Tibial nerve (tissue), 3 donors: Measurements from ENCODE around the gene CCNL1.

Source experiments
- POLR2A ChIP-seq, 2 donors: fragments of 450-650 bp; IDR thresholded peaks; one replicate each; pipeline ENCODE4 v1.6.1; 2017; ENCODE audit warnings: antibody characterized with exemption in 2 of 2, mild to moderate bottlenecking in 2 of 2, moderate library complexity in 2 of 2
- TF ChIP-seq, protein P1 (sequence below), 5 experiments: fragments of 200-600 bp in 3 of 5; fragments of 450-650 bp in 2 of 5; sonication (generic) in 3 of 5; IDR thresholded peaks; one replicate each; pipeline ENCODE4 v1.5.1; 2016 to 2019; ENCODE audit warnings: antibody characterized with exemption in 5 of 5, mild to moderate bottlenecking in 3 of 5, moderate library complexity in 2 of 5

DNA sequence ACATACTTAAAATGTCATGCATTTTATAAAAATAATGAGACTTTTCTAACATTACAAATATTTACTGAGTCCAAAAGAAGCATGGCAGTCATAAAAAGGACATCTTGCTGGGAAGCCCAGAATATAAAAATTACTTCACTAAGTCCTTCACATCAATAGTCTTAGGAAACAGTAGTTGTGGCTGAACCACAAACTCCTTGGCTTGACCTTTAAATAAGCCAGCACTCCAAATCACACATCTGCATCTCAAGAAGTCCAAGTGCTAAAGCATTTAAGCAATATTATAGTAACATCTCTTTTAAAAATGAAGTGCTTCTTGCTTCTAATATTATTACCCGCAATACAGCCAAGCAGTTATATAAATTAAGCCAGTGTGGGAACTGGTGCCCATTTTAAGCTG lies 8.8 kb downstream of the CCNL1 start:
- TF ChIP-seq, protein P1, sequence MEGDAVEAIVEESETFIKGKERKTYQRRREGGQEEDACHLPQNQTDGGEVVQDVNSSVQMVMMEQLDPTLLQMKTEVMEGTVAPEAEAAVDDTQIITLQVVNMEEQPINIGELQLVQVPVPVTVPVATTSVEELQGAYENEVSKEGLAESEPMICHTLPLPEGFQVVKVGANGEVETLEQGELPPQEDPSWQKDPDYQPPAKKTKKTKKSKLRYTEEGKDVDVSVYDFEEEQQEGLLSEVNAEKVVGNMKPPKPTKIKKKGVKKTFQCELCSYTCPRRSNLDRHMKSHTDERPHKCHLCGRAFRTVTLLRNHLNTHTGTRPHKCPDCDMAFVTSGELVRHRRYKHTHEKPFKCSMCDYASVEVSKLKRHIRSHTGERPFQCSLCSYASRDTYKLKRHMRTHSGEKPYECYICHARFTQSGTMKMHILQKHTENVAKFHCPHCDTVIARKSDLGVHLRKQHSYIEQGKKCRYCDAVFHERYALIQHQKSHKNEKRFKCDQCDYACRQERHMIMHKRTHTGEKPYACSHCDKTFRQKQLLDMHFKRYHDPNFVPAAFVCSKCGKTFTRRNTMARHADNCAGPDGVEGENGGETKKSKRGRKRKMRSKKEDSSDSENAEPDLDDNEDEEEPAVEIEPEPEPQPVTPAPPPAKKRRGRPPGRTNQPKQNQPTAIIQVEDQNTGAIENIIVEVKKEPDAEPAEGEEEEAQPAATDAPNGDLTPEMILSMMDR (IDR thresholded peaks at IDR 0.05), result no peak
- no peak for TF ChIP-seq POLR2A (IDR thresholded peaks at IDR 0.05)
